H1 (cell line): ENCODE data around the gene CADPS. TPM values are rescaled to one million over a fixed set of nuclear protein-coding genes. Genes with fewer than 3 reads are reported as not detected.

Experiments used
- CTCF ChIA-PET: fragments of 300-600 bp; sonication (Branson Sonifier 250); formaldehyde crosslinking; loops from one replicate; lab custom pipeline; 2021; ENCODE audit not compliant: partially characterized antibody; lab: Charles Lee
- POLR2A ChIA-PET: fragments of 300-600 bp; sonication (Branson Sonifier 250); formaldehyde crosslinking; loops from one replicate; lab custom pipeline; 2021; ENCODE audit warnings: inconsistent platforms; ENCODE audit not compliant: partially characterized antibody; lab: Charles Lee
- DNase-seq, 2 experiments: peaks; one replicate each; pipeline versions ENCODE4 v3.0.0 to v3.0.0-alpha.2; 2010 to 2022; ENCODE audit warnings: low spot score in 2 of 2, low read depth in 1 of 2, mixed read lengths in 1 of 2
- FAIRE-seq: peaks from 2 replicates; lab custom pipeline; 2011; peaks lifted over from hg19 to GRCh38; lab: Jason Lieb, UNC
- H2AFZ ChIP-seq: 2 replicates; pipeline ENCODE4 v1.8.1; 2012; ENCODE audit warnings: low read length, inconsistent platforms
- H2AK5ac ChIP-seq: 2 replicates; pipeline ENCODE4 v1.6.1; 2013; ENCODE audit warnings: low read depth, low read length
- H2BK120ac ChIP-seq: replicated peaks from 2 replicates; pipeline ENCODE3; 2013; ENCODE audit warnings: low read depth, low read length, inconsistent platforms
- H2BK12ac ChIP-seq: 2 replicates; pipeline ENCODE4 v1.6.1; 2013; ENCODE audit warnings: low read depth, low read length
- H2BK15ac ChIP-seq: 2 replicates; pipeline ENCODE4 v1.6.1; 2013; ENCODE audit warnings: low read length
- H2BK20ac ChIP-seq: 2 replicates; pipeline ENCODE4 v1.6.1; 2013; ENCODE audit warnings: low read length
- H2BK5ac ChIP-seq: 2 replicates; pipeline ENCODE4 v1.6.1; 2013; ENCODE audit warnings: low read depth, low read length
- H3K14ac ChIP-seq: 2 replicates; pipeline ENCODE4 v1.6.1; 2013; ENCODE audit warnings: inconsistent platforms; ENCODE audit not compliant: insufficient read length
- H3K18ac ChIP-seq: 2 replicates; pipeline ENCODE4 v1.6.1; 2013; ENCODE audit warnings: low read length; ENCODE audit errors: extremely low read depth
- H3K23ac ChIP-seq: 2 replicates; pipeline ENCODE4 v1.6.1; 2013; ENCODE audit warnings: inconsistent platforms; ENCODE audit not compliant: insufficient read length
- H3K23me2 ChIP-seq: 2 replicates; pipeline ENCODE4 v1.6.1; 2013; ENCODE audit warnings: low read depth, low read length
- H3K27ac ChIP-seq: 2 replicates; pipeline ENCODE4 v1.6.1; 2011; ENCODE audit warnings: low read depth, low read length, inconsistent platforms
- H3K27me3 ChIP-seq, 4 experiments: replicated peaks in 1 of 4; 1 replicate in 1 of 4; 2 replicates in 3 of 4; pipeline versions ENCODE4 v1.6.1 to v1.8.1; 2011 to 2013; ENCODE audit warnings: low read length in 3 of 4, mild to moderate bottlenecking in 3 of 4, inconsistent platforms in 2 of 4, mixed read lengths in 2 of 4, moderate library complexity in 1 of 4; ENCODE audit not compliant: control insufficient read depth in 3 of 4, insufficient read depth in 3 of 4; ENCODE audit errors: extremely low read depth in 1 of 4
- H3K36me3 ChIP-seq, 4 experiments: 2 replicates each; pipeline versions ENCODE4 v1.6.1 to v1.8.1; 2011 to 2013; ENCODE audit warnings: mild to moderate bottlenecking in 4 of 4, low read length in 3 of 4, moderate library complexity in 2 of 4, control low read depth in 1 of 4, inconsistent platforms in 1 of 4; ENCODE audit not compliant: insufficient read depth in 4 of 4, control insufficient read depth in 2 of 4
- H3K4ac ChIP-seq: replicated peaks from 2 replicates; pipeline ENCODE3; 2013; ENCODE audit warnings: low read length, low read depth, mixed read lengths, inconsistent platforms; ENCODE audit not compliant: insufficient read length
- H3K4me1 ChIP-seq, 4 experiments: replicated peaks in 1 of 4; 1 replicate in 1 of 4; 2 replicates in 3 of 4; pipeline versions ENCODE4 v1.6.1 to v1.8.1; 2011 to 2013; ENCODE audit warnings: low read length in 3 of 4, inconsistent platforms in 2 of 4, mixed read lengths in 1 of 4; ENCODE audit not compliant: insufficient read depth in 4 of 4, control insufficient read depth in 3 of 4
- H3K4me2 ChIP-seq, 2 experiments: 2 replicates each; pipeline versions ENCODE4 v1.6.1 to v1.8.1; 2011 to 2013; ENCODE audit warnings: low read depth in 2 of 2, low read length in 2 of 2, control low read depth in 1 of 2, inconsistent platforms in 1 of 2, mild to moderate bottlenecking in 1 of 2; ENCODE audit not compliant: insufficient read depth in 1 of 2
- H3K4me3 ChIP-seq, 4 experiments: fragments of 200-600, 300-600 bp in 1 of 4; sonication (generic), shearing (Covaris generic), sonication (Bioruptor Twin) in 1 of 4; 2 replicates each; pipeline versions ENCODE4 v1.5.1 to v1.8.1; 2011 to 2016; ENCODE audit warnings: low read length in 4 of 4, low read depth in 3 of 4, control low read depth in 2 of 4, inconsistent platforms in 2 of 4, mild to moderate bottlenecking in 2 of 4, mixed read lengths in 1 of 4, moderate library complexity in 1 of 4; ENCODE audit not compliant: insufficient read depth in 2 of 4; ENCODE audit errors: extremely low read depth in 1 of 4
- H3K56ac ChIP-seq: replicated peaks from 2 replicates; pipeline ENCODE3; 2013; ENCODE audit warnings: low read depth, mild to moderate bottlenecking, mixed read lengths, low read length, inconsistent platforms; ENCODE audit not compliant: insufficient read length
- H3K79me1 ChIP-seq: 2 replicates; pipeline ENCODE4 v1.6.1; 2013; ENCODE audit warnings: low read depth, low read length, control low read depth
- H3K79me2 ChIP-seq, 2 experiments: 2 replicates each; pipeline versions ENCODE4 v1.6.1 to v1.8.1; 2012 to 2013; ENCODE audit warnings: low read length in 2 of 2, mild to moderate bottlenecking in 2 of 2, inconsistent platforms in 1 of 2; ENCODE audit not compliant: insufficient read depth in 2 of 2, control insufficient read depth in 1 of 2
- H3K9ac ChIP-seq, 4 experiments: replicated peaks in 1 of 4; 1 replicate in 1 of 4; 2 replicates in 3 of 4; pipeline versions ENCODE4 v1.6.1 to v1.8.1; 2011 to 2013; ENCODE audit warnings: low read depth in 3 of 4, low read length in 3 of 4, control low read depth in 2 of 4, mild to moderate bottlenecking in 2 of 4, moderate library complexity in 2 of 4, inconsistent platforms in 1 of 4; ENCODE audit errors: extremely low read depth in 1 of 4
- H3K9me3 ChIP-seq, 2 experiments: 2 replicates each; pipeline versions ENCODE4 v1.6.1 to v1.8.1; 2012 to 2013; ENCODE audit warnings: mild to moderate bottlenecking in 2 of 2, moderate library complexity in 2 of 2, control low read depth in 1 of 2, inconsistent platforms in 1 of 2, low read depth in 1 of 2, low read length in 1 of 2, mixed read lengths in 1 of 2; ENCODE audit not compliant: insufficient read depth in 2 of 2
- H4K20me1 ChIP-seq, 2 experiments: replicated peaks in 1 of 2; 2 replicates each; pipeline versions ENCODE3 to v1.8.1; 2011 to 2013; ENCODE audit warnings: inconsistent platforms in 2 of 2, low read length in 2 of 2, mild to moderate bottlenecking in 1 of 2; ENCODE audit not compliant: insufficient read depth in 2 of 2, control insufficient read depth in 1 of 2
- H4K5ac ChIP-seq: 2 replicates; pipeline ENCODE4 v1.6.1; 2013; ENCODE audit warnings: low read length, low read depth, mixed read lengths, inconsistent platforms; ENCODE audit not compliant: insufficient read length
- H4K8ac ChIP-seq: 2 replicates; pipeline ENCODE4 v1.8.0; 2013; ENCODE audit warnings: mild to moderate bottlenecking, moderate library complexity, low read length, inconsistent platforms; ENCODE audit not compliant: insufficient read depth; ENCODE audit errors: extremely low read depth
- H4K91ac ChIP-seq: replicated peaks from 2 replicates; pipeline ENCODE3; 2013; ENCODE audit warnings: low read length, mixed read lengths, inconsistent platforms; ENCODE audit not compliant: insufficient read length
- CHD2 ChIP-seq: IDR thresholded peaks from 2 replicates; pipeline ENCODE4 v1.6.1; 2012; ENCODE audit warnings: low read length, improper control_type of control experiment
- EZH2 ChIP-seq: fragments of 200-600 bp; sonication (generic); IDR thresholded peaks from 2 replicates; pipeline ENCODE4 v1.7.1; 2012; ENCODE audit warnings: low read depth, mild to moderate bottlenecking, moderate library complexity, low read length, inconsistent platforms; ENCODE audit not compliant: severe bottlenecking
- JUN ChIP-seq: IDR thresholded peaks from 2 replicates; pipeline ENCODE4 v1.6.1; 2011; ENCODE audit warnings: low read depth, mild to moderate bottlenecking, improper control_type of control experiment, low read length
- KDM4A ChIP-seq: IDR thresholded peaks from one replicate; pipeline ENCODE4 v1.7.1; 2012; ENCODE audit warnings: low read depth, mild to moderate bottlenecking, moderate library complexity, low read length, inconsistent platforms; ENCODE audit not compliant: severe bottlenecking
- RNF2 ChIP-seq: fragments of 200-900, 300-1000 bp; sonication (generic); IDR thresholded peaks from 2 replicates; pipeline ENCODE4 v1.7.1; 2016; ENCODE audit warnings: borderline replicate concordance, low read depth, mild to moderate bottlenecking, antibody characterized with exemption, low read length; ENCODE audit not compliant: poor library complexity, severe bottlenecking; ENCODE audit errors: missing control alignments
- SP1 ChIP-seq: IDR thresholded peaks from 2 replicates; pipeline ENCODE4 v1.6.1; 2011; ENCODE audit warnings: low read depth, low read length
- SP4 ChIP-seq: IDR thresholded peaks from 2 replicates; pipeline ENCODE4 v1.6.1; 2012; ENCODE audit warnings: low read length, inconsistent platforms
- TAF7 ChIP-seq: optimal IDR thresholded peaks from 2 replicates; pipeline ENCODE3; 2011; ENCODE audit warnings: low read depth, mild to moderate bottlenecking, inconsistent platforms, low read length, moderate library complexity, borderline replicate concordance
- TBP ChIP-seq: IDR thresholded peaks from 2 replicates; pipeline ENCODE4 v1.6.1; 2011; ENCODE audit warnings: low read depth, low read length, improper control_type of control experiment
- TCF12 ChIP-seq: IDR thresholded peaks from 2 replicates; pipeline ENCODE4 v1.6.1; 2011; ENCODE audit warnings: low read depth, mild to moderate bottlenecking, low read length
- WGBS, 2 experiments: shearing (Covaris generic) in 1 of 2; methylation state at CpG; one replicate each; pipeline versions ENCODE4 v1.1.6 to v1.1.7; 2013 to 2015; ENCODE audit warnings: low lambda C conversion rate in 2 of 2, mixed read lengths in 2 of 2, inconsistent platforms in 1 of 2, low coverage in 1 of 2, missing lambda C conversion rate in 1 of 2; ENCODE audit not compliant: insufficient replicate concordance in 2 of 2, insufficient coverage in 1 of 2, insufficient read length in 1 of 2; ENCODE audit errors: extremely low coverage in 1 of 2, missing lambda C conversion rate in 1 of 2; 5-methylcytosine and 5-hydroxymethylcytosine counted together
- polyA plus RNA-seq, 7 experiments: library from polyadenylated mRNA; depleted of rRNA in 3 of 7; stranded (reverse) in 5 of 7; unstranded in 2 of 7; fragments of >200 nt in 5 of 7; fragments of 200-250 nt in 2 of 7; gene quantifications; 1 replicate in 5 of 7; 2 replicates in 1 of 7; 4 replicates in 1 of 7; pipeline versions ENCODE4 v1.2.1 to v1.2.3, GENCODE V29; 2011 to 2013; ENCODE audit warnings: missing spikeins in 2 of 7, mixed read lengths in 2 of 7
- total RNA-seq: library from RNA; stranded (reverse); fragmentation: NEBNext Ultra II Directional; extraction: Animal tissue kit (Norgen Biotek cat#: 25700); gene quantifications from 2 replicates; pipeline ENCODE4 v1.2.1, GENCODE V29; 2021

Gene CADPS
- total and polyA plus RNA-seq, 2 of the 8 experiments (the other 6 are each of a cell fraction or from before 2014, with no cell fraction given) = 7.1 to 10.2 TPM

- Histone ChIP-seq H4K5ac (no peak overlapping the region), H2BK12ac (no peak overlapping the region), H3K4me1 (peaks cover 5 to 19% (median 10%) of the 10 kb centered on the region in 4 experiments), H4K20me1 (no peaks in the 10 kb centered on the region), H3K79me1 (no peaks in the 10 kb centered on the region), H2BK15ac (no peak overlapping the region), H3K27ac (no peak overlapping the region), H2BK5ac (no peak overlapping the region; the same call in 1 of the 2 replicates), H4K91ac (no peak overlapping the region), H3K4me3 (peak overlapping the region in 1 of 4 experiments; percentile 55; a peak in 2 of 8 replicates), H3K23me2 (peaks cover 4% of the 10 kb centered on the region; the same call in 1 of the 2 replicates), H2AFZ (no peak overlapping the region), H3K4ac (no peak overlapping the region), H3K27me3 (peaks cover 0 to 29% (median 12%) of the 10 kb centered on the region in 4 experiments; a peak in 3 of 7 replicates), H3K18ac (no peak overlapping the region), H2AK5ac (no peak overlapping the region), H3K56ac (no peak overlapping the region), H2BK120ac (peak overlapping the region; percentile 77), H2BK20ac (no peak overlapping the region), H3K9ac (no peak overlapping the region), H3K79me2 (no peaks in the 10 kb centered on the region), H3K9me3 (no peaks in the 10 kb centered on the region), H3K36me3 (no peaks in the 10 kb centered on the region), H3K14ac (no peak overlapping the region), H3K4me2 (peak overlapping the region; percentile 52 to 66), H4K8ac (no peak overlapping the region), H3K23ac (no peak overlapping the region)
- CTCF ChIA-PET = interaction anchor here (0.8 to 1.8 kb wide), 5 partner anchors 10 to 47 kb away, joined by 3 to 11 read pairs (median 5); no protein-coding TSS in a partner anchor
- TF ChIP-seq TAF7 (no peak), SP4 (no peak), TBP (no peak), SP1 (no peak), EZH2 (no peak), RNF2 (no peak), CHD2 (no peak), KDM4A (no peak), JUN (no peak), TCF12 (no peak)
- WGBS, 2 experiments = 43% methylated on average over 3 of the region's 3 CpGs; no CpG with 5 or more reads in 1 of the 2 experiments
- DNase-seq (no peak), FAIRE-seq (peak; percentile 45)
- POLR2A ChIA-PET = interaction anchor here (1.2 to 1.4 kb wide), 5 partner anchors 10 to 49 kb away, joined by 3 to 7 read pairs (median 4); no protein-coding TSS in a partner anchor
Observed at GRCh38 chr3:62416144-62416543, 459.1 kb downstream of the CADPS start.
